A549 treated with Hydrocortisone at 1 μM for 4 hours (cell line): ENCODE data around the gene RASA4B. TPM values are rescaled to one million over a fixed set of nuclear protein-coding genes. Genes with fewer than 3 reads are reported as not detected.

ENCODE experiments used
- total RNA-seq: library from RNA; stranded (reverse); fragments of 200-300 nt; extraction: Qiagen RNA extraction; gene quantifications from 5 replicates; pipeline ENCODE4 v1.2.3, GENCODE V29; 2022

The RASA4B gene
- total RNA-seq: 1.2 to 2.1 TPM (median 1.6 TPM) in 5 replicates

DNA sequence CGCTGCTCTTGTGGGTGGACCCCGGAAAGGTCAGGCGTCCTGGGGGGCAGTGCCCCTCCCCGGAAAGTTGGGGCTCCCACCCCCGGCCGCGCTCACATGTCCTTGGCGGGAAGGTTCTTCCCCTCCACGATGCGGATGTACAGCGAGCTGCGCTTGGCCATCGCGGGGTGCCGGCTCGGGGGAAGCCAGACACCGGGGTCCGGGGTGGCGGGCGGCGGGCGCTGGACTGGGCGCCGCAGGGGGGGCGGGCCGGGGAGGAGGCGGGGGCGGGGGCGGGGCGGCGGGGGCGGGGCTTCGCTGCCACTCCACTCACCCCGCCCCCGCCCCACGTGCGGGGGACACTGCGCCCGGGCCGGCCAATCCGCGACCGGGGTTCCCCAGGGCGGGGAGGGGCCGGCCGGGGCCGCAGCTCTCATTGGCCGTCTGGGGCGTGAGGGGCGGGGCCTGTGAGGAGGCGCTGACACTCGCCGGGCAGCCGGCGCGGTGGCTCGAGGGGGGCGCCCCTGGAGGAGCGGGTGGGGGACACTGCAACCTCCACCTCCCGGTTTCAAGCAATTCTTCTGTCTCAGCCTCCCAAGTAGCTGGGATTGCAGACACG is at the start of gene RASA4B:
Gene RASA4B, minus strand, starts transcription at position 228 of the 598 bp plus-strand sequence. Its CDS starts 67 bp downstream, at position 161.

DNA sequence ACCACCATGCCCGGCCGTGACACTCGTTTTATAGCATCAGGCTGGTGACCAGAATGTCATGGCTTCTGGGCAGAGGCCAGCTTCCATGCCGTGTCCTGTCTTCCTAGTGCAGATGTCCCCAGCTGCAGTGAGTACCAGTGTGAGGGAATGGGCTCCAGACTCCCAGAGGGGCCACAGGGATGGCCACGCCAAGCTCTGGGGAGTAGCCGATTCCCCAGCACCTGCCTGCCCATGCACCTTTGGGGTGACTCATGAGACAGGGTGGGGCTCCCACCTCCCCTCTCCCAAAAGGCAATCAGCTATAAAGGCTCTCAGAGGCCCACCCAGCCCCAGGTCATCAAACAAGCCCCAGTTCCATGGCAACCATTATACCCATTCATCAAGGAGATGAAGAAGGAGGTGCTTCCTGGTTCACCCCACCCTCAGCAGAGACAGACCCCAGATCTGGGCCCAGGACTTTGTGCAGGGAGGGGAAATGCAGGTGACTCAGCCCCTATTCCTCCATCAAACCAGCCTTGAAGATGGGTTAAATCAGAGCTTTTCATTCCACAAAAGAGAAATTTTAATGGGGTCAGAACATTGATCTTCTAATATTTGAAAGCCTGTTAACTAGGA is 33.3 kb upstream of the RASA4B start, which contains the start of gene SPDYE2:
Gene SPDYE2, plus strand, starts transcription at position 419 of the 615 bp plus-strand sequence. CDS start 2,030 bp downstream, outside the sequence.

GRCh38 chr7:102543596-102543995 is 26.0 kb upstream of the RASA4B start, which contains the start of gene UPK3BL2:
TSS of gene UPK3BL2 (minus strand) at chr7:102543696. CDS start at chr7:102543636, 60 bp downstream.

GRCh38 chr7:102478314-102479208 is 39.0 kb downstream of the RASA4B start, which contains the start of gene POLR2J:
TSS of gene POLR2J (minus strand) at chr7:102478922. CDS start at chr7:102478860, 62 bp downstream.

DNA sequence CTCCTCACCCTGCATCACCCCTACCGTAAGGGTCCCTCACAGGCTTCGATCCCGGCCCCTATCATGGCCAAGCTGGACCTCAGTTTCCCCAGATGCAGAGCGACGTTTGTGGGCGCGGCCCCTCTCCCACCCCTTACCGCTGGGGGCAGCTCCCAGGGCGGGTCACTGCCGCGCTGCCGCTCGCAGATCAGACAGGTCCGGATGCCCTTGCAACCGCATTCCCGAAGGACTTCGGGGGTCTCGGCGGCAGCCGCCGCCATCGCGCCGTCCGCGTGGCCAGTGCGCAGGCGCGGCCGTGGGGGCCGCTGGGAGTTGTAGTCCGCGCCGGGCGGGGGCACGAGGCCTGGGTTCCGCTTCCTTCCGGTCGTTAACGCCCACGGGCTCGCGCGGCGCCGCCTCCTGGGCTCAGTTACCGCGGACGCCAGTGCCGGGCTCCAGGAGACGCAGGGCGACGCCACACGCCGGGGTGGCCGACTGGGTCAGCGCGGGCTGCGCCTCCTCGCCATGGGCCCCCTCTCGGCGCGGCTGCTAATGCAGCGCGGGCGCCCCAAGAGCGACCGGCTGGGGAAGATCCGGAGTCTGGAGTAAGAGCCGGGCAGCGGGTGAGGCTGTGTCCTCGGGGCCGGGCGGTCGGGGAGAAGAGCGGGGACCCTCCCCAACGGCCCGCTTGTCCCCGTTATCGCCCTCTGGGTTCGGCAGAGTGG is 52.8 kb downstream of the RASA4B start, which contains the start of the genes ALKBH4 and LRWD1:
Gene ALKBH4, minus strand, starts transcription at position 287 of the 704 bp plus-strand sequence. Its CDS starts 27 bp downstream, at position 260.
Gene LRWD1, plus strand, starts transcription at position 408 of the 704 bp plus-strand sequence. Its CDS starts 97 bp downstream, at position 505.

GRCh38 chr7:102433219-102434038 is 84.1 kb downstream of the RASA4B start, which contains the start of gene ORAI2:
TSS of gene ORAI2 (plus strand) at chr7:102433575. CDS start at chr7:102438957, 5,382 bp downstream.

Other genes starting within 250 kb of the RASA4B start
- 2.2 to 3.2 TPM (median 3.0 TPM) in 5 replicates for gene SH2B2, start 230.9 kb downstream of the RASA4B start, total RNA-seq
- not detected in 5 replicates for gene SPDYE6, start 161.3 kb downstream of the RASA4B start, total RNA-seq
- 20.8 to 24.2 TPM (median 21.6 TPM) in 5 replicates for gene PRKRIP1, start 121.4 kb downstream of the RASA4B start, total RNA-seq
- gene ORAI2, start 84.2 kb downstream of the RASA4B start, total RNA-seq: 28.7 to 33.4 TPM (median 31.9 TPM) in 5 replicates
- gene ALKBH4, start 52.9 kb downstream of the RASA4B start, total RNA-seq: 10.4 to 11.9 TPM (median 10.6 TPM) in 5 replicates
- 26.3 to 29.9 TPM (median 29.2 TPM) in 5 replicates for gene LRWD1, start 52.8 kb downstream of the RASA4B start, total RNA-seq
- 96.4 to 110 TPM (median 107 TPM) in 5 replicates for gene POLR2J, start 38.9 kb downstream of the RASA4B start, total RNA-seq
- 1.3 to 3.2 TPM (median 2.4 TPM) in 5 replicates for gene UPK3BL2, start 25.9 kb upstream of the RASA4B start, total RNA-seq
- gene SPDYE2, start 33.4 kb upstream of the RASA4B start, total RNA-seq: 0.05 TPM in 1 of 5 replicates, not detected in the others
- gene POLR2J3, start 54.8 kb upstream of the RASA4B start, total RNA-seq: 13.5 to 53.6 TPM (median 32.9 TPM) in 5 replicates
- gene RASA4, start 99.0 kb upstream of the RASA4B start, total RNA-seq: 1.6 to 2.6 TPM (median 2.2 TPM) in 5 replicates
- gene UPK3BL1, start 125.0 kb upstream of the RASA4B start, total RNA-seq: 10.5 to 16.8 TPM (median 13.0 TPM) in 5 replicates
- not detected in 5 replicates for gene SPDYE2B, start 132.5 kb upstream of the RASA4B start, total RNA-seq
- gene POLR2J2, start 153.9 kb upstream of the RASA4B start, total RNA-seq: 0.12 to 0.61 TPM (median 0.24 TPM) in 5 replicates
- gene FAM185A, start 231.2 kb upstream of the RASA4B start, total RNA-seq: 6.0 to 7.9 TPM (median 6.9 TPM) in 5 replicates